Activated CD8-positive, alpha-beta T cell treated with anti-CD3 and anti-CD28 coated beads for 36 hours (primary cell): ENCODE results near the gene ALG12. TPM values are rescaled to one million over a fixed set of nuclear protein-coding genes. Genes with fewer than 3 reads are reported as not detected.

ENCODE experiments used
- ATAC-seq: fragments of 200-7000 bp; cut with Tn5 transposase; one replicate; pipeline ENCODE4 v1.10.0; 2021; ENCODE audit warnings: mild to moderate bottlenecking, moderate library complexity
- CTCF ChIA-PET: fragments of 350-600 bp; sonication (Branson Sonifier 250); formaldehyde crosslinking; loops from one replicate; lab custom pipeline; 2021; ENCODE audit warnings: antibody characterized with exemption; lab: Charles Lee
- POLR2A ChIA-PET: fragments of 350-600 bp; sonication (Branson Sonifier 250); formaldehyde crosslinking; loops from one replicate; lab custom pipeline; 2021; ENCODE audit warnings: antibody characterized with exemption; lab: Charles Lee
- DNase-seq: peaks from one replicate; pipeline ENCODE4 v3.0.0-alpha.2; 2020
- H3K27ac Mint-ChIP-seq: one replicate; pipeline ENCODE4 v1.8.0; 2021; ENCODE audit warnings: mild to moderate bottlenecking, mixed read lengths
- H3K27me3 Mint-ChIP-seq: one replicate; pipeline ENCODE4 v1.8.0; 2021; ENCODE audit warnings: mixed read lengths
- H3K36me3 Mint-ChIP-seq: one replicate; pipeline ENCODE4 v1.8.0; 2021; ENCODE audit warnings: low read depth, mixed read lengths
- H3K4me1 Mint-ChIP-seq: one replicate; pipeline ENCODE4 v1.8.0; 2021; ENCODE audit warnings: low read depth, mixed read lengths
- H3K4me3 Mint-ChIP-seq: one replicate; pipeline ENCODE4 v1.8.0; 2021; ENCODE audit warnings: mild to moderate bottlenecking, moderate library complexity, mixed read lengths
- H3K9me3 Mint-ChIP-seq: one replicate; pipeline ENCODE4 v1.8.0; 2021; ENCODE audit warnings: mixed read lengths
- intact Hi-C: fragments of 100-400 bp; cut with micrococcal nuclease; formaldehyde crosslinking; loops from one replicate; pipeline ENCODE4 v1.10.0; 2022
- total RNA-seq, 2 experiments: library from RNA; stranded (reverse); gene quantifications; one replicate each; pipeline ENCODE4 v1.2.3, GENCODE V29; 2021
- TF ChIP-seq, protein P1 (sequence below): fragments of 200-600 bp; IDR thresholded peaks from one replicate; pipeline ENCODE4 v1.8.0; 2022; ENCODE audit warnings: antibody characterized with exemption, mild to moderate bottlenecking

ALG12 gene
- total RNA-seq, 2 experiments from 2014 or later: 10.7 to 12.0 TPM

DNA sequence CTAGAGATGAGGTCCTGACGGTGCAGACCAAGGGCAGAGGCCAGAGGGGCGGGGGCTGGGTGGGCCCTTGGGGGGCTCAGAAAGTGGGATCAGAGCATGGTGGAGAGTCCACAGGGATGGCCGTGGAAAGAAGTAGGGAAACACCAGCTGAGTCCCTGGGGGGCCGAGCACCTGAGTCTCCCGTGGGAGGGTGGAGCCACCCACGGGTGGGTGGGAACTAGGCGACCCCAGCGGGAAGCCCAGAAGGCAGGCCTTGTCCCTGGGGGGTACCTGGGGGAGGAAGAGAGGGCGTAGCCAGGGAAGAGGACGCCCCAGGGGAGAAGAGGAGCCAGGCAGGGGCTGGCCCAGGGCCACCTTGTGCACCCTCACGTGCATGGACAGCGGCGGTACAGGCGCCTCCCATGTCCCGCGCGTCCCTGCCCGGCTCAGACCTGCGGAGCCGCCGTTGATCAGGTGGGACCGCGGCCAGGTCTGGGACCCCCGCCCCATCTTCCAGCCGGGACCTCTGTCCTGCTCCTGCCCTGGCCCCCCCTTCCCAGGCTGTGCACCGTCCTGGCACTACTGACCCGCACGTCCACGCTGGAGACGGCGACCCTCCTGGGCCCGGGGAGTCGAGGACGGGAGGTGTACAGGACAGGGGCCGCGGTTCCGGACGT, 10.4 kb upstream of the ALG12 start:
- Mint-ChIP-seq H3K27ac (no peak overlapping the region), H3K9me3 (no peaks in the 10 kb centered on the region), H3K27me3 (no peaks in the 10 kb centered on the region), H3K36me3 (peaks cover 26% of the 10 kb centered on the region), H3K4me3 (no peak overlapping the region), H3K4me1 (peaks cover 47% of the 10 kb centered on the region)
- POLR2A ChIA-PET: no interaction called here
- ATAC-seq (no peak), DNase-seq (no peak)
- CTCF ChIA-PET: interaction anchor here (3.6 kb wide), 1 partner anchor 102 kb away, joined by 34 read pairs; no protein-coding TSS in a partner anchor
- intact Hi-C loops: loop anchor here (10.0 kb wide), 1 partner anchor 164 kb away; no protein-coding TSS in a partner anchor
- TF ChIP-seq, protein P1, sequence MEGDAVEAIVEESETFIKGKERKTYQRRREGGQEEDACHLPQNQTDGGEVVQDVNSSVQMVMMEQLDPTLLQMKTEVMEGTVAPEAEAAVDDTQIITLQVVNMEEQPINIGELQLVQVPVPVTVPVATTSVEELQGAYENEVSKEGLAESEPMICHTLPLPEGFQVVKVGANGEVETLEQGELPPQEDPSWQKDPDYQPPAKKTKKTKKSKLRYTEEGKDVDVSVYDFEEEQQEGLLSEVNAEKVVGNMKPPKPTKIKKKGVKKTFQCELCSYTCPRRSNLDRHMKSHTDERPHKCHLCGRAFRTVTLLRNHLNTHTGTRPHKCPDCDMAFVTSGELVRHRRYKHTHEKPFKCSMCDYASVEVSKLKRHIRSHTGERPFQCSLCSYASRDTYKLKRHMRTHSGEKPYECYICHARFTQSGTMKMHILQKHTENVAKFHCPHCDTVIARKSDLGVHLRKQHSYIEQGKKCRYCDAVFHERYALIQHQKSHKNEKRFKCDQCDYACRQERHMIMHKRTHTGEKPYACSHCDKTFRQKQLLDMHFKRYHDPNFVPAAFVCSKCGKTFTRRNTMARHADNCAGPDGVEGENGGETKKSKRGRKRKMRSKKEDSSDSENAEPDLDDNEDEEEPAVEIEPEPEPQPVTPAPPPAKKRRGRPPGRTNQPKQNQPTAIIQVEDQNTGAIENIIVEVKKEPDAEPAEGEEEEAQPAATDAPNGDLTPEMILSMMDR: no peak

DNA sequence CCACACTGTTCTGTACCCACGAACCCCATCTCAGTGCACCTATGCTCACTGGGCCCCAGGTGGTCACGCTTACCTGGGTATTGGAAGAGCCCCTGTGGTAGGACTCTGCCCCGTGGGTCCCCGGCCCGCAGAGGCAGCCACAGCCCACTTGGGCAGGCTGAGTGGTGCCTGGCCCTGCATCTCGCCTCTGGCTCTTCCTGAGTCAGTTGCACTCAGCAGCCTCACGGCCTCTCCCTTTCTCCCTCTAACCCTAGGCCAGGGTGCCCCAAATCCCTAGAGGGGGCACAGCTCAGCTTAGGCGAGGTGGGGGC, 9.9 kb upstream of the ALG12 start:
- no peak overlapping the region for H3K27ac Mint-ChIP-seq
- H3K4me3 Mint-ChIP-seq: no peak overlapping the region
- no peak for DNase-seq
- H3K4me1 Mint-ChIP-seq: peaks cover 48% of the 10 kb centered on the region
- H3K36me3 Mint-ChIP-seq: peaks cover 29% of the 10 kb centered on the region
- CTCF ChIA-PET: interaction anchor here (3.6 kb wide), 1 partner anchor 103 kb away, joined by 34 read pairs; no protein-coding TSS in a partner anchor
- no peak for ATAC-seq
- H3K27me3 Mint-ChIP-seq: no peaks in the 10 kb centered on the region
- TF ChIP-seq, protein P1: no peak
- H3K9me3 Mint-ChIP-seq: no peaks in the 10 kb centered on the region
- POLR2A ChIA-PET: interaction anchor here (0.8 kb wide), 1 partner anchor 39 kb away, joined by 3 read pairs; no protein-coding TSS in a partner anchor
- intact Hi-C loops: loop anchor here (10.0 kb wide), 1 partner anchor 163 kb away; no protein-coding TSS in a partner anchor

DNA sequence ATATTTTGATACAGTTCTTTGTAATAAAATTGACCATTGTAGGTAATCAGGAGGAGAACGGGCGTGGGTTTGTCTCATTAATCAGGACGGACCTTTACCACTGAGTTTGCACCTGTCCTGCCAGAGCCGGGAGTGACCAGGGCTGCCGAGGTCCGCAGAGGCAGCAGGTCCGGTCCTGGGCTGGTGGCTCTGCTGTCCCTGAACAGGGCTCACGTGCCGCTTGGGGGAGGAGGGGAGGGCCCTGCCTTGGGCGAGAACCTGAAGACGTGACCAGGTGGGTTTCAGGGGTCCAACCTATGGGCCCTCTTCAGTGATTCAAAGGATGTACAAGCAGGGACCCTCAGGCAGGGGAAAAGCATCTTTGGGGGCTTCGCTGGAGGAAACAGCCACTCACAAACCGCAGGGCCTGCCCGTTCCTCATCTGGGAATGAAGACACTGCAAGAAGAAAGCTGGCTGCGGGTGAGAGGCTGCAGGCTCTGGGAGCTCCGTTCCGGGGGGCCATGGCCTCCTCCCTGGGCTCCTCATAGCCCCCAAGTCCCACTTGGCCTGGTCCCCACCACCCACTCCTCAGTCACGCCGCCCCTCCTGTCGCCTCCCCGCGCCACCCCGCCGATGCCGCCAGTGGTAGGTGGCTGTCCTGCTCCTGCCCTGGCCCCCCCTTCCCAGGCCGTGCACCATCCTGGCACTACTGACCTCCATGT, 9.4 kb upstream of the ALG12 start:
- ATAC-seq: no peak
- POLR2A ChIA-PET: interaction anchor here (0.8 kb wide), 1 partner anchor 40 kb away, joined by 3 read pairs; no protein-coding TSS in a partner anchor

DNA sequence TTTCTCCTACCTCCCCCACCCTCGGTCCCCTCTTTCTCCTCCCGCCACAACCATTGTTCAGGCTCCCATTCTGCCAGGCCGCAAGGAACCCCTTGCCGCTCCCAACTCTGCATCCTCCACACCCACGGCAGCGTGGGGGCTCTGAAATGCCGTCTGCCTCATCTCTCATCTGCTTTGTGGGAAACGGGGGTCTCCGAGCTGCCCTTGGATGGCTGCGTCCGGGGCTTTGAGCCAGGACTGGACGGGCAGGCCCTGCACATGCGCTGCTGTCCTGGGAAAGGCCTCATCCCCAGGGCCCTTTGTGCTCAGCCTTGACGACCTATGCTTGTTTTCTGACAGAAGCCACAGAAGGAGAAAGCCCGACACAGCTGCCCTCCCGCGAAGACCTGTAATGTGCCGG, 8.7 kb upstream of the ALG12 start:
- Mint-ChIP-seq H3K27me3 (no peaks in the 10 kb centered on the region), H3K9me3 (no peaks in the 10 kb centered on the region), H3K4me1 (peaks cover 45% of the 10 kb centered on the region), H3K4me3 (no peak overlapping the region), H3K27ac (peak overlapping the region; percentile 78), H3K36me3 (peaks cover 32% of the 10 kb centered on the region)
- TF ChIP-seq, protein P1: no peak
- ATAC-seq (no peak), DNase-seq (no peak)
- CTCF ChIA-PET: interaction anchor here (2.4 to 3.6 kb wide), 2 partner anchors 104 to 160 kb away, joined by 13 to 34 read pairs; no protein-coding TSS in a partner anchor
- intact Hi-C loops: loop anchor here (10.0 kb wide), 1 partner anchor 162 kb away; no protein-coding TSS in a partner anchor
- POLR2A ChIA-PET: no interaction called here

More for the DNA sequence above, 9.4 kb upstream of the ALG12 start:
- H3K36me3 Mint-ChIP-seq: peaks cover 30% of the 10 kb centered on the region
- no peaks in the 10 kb centered on the region for H3K27me3 Mint-ChIP-seq
- intact Hi-C loops: loop anchor here (10.0 kb wide), 1 partner anchor 163 kb away; no protein-coding TSS in a partner anchor
- H3K27ac Mint-ChIP-seq: peak overlapping the region; percentile 78
- CTCF ChIA-PET: interaction anchor here (3.6 kb wide), 1 partner anchor 103 kb away, joined by 34 read pairs; no protein-coding TSS in a partner anchor
- H3K9me3 Mint-ChIP-seq: no peaks in the 10 kb centered on the region
- TF ChIP-seq, protein P1: no peak
- peaks cover 45% of the 10 kb centered on the region for H3K4me1 Mint-ChIP-seq
- no peak for DNase-seq
- peak overlapping the region; percentile 16 for H3K4me3 Mint-ChIP-seq
